Measurements from ENCODE around the gene BSN. TPM values are rescaled to one million over a fixed set of nuclear protein-coding genes. Genes with fewer than 3 reads are reported as not detected.

BSN gene
- total RNA-seq, 4 donors from 2014 or later: 0.04 to 0.59 (median 0.15) TPM

DNA sequence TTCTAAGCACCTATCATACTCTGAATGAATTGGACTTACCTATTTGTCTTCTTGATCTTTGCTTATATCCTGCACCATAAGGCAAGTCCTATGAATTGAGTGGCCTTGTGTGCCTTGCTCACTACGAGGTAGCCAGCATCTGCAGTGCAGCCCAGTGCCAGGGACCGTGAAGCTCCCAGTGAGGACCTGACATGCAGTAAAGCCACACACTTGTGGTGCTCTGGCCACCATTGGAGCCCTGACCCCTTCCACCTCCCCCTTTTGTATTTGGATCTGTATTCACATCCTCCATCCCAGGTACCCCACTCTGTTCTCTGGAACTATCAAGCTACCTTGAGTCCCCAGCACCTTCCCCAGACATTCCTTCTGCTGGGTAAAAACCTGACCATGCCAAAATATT lies 52.1 kb downstream of the BSN start:
- no peaks in the 10 kb centered on the region for H3K36me3 ChIP-seq
- no peak for DNase-seq (ENCODE audit: low spot score in 2 of 2)
- H3K9me3 ChIP-seq: no peaks in the 10 kb centered on the region
- WGBS: 67% methylated on average over 2 of the region's 2 CpGs
- H3K27me3 ChIP-seq: no peaks in the 10 kb centered on the region
- H3K4me1 ChIP-seq: peaks cover 13% of the 10 kb centered on the region
- no peak overlapping the region for H3K27ac ChIP-seq
- TF ChIP-seq CTCF (IDR thresholded peaks at IDR 0.05): no peak
- no peak for TF ChIP-seq EP300 (IDR thresholded peaks at IDR 0.05)
- no peak for TF ChIP-seq POLR2AphosphoS5 (IDR thresholded peaks at IDR 0.05)
- no peak overlapping the region for H3K4me3 ChIP-seq

GRCh38 chr3:49607105-49607591 lies 52.9 kb downstream of the BSN start:
- no peak overlapping the region for H3K27ac ChIP-seq

DNA sequence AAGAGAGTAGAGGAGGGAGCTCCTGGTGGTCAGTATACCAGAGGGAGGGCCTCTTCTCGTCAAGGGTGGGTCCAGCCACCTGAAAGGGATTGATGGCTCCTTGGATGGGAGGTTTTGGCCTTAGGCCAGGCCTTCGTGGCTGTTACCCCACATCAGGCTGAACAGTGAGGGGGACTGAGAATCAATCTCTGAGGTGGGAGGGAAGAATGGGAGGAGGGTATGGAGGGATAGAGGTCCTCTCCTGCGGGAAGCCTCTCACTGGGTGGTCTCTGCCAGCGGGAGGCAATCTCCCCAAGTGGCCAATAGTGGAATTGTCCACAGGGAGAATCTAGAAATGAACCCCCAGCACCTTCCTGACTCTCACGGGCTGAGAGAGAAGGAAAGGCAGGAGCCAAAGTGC lies 53.5 kb downstream of the BSN start:
- H3K27me3 ChIP-seq: no peaks in the 10 kb centered on the region
- H3K36me3 ChIP-seq: no peaks in the 10 kb centered on the region
- 31% methylated on average over 5 of the region's 5 CpGs for WGBS
- peaks cover 13% of the 10 kb centered on the region for H3K4me1 ChIP-seq
- H3K27ac ChIP-seq: no peak overlapping the region
- TF ChIP-seq POLR2AphosphoS5 (IDR thresholded peaks at IDR 0.05) (no peak), CTCF (IDR thresholded peaks at IDR 0.05) (no peak), POLR2A (IDR thresholded peaks at IDR 0.05) (no peak), EP300 (IDR thresholded peaks at IDR 0.05) (no peak)
- no peak overlapping the region for H3K4me3 ChIP-seq
- H3K9me3 ChIP-seq: no peaks in the 10 kb centered on the region
- DNase-seq (ENCODE audit: low spot score in 2 of 2): peak in 1 of 2 donors; percentile 5

More at GRCh38 chr3:49607105-49607591, 52.9 kb downstream of the BSN start:
- no peak for DNase-seq (ENCODE audit: low spot score in 2 of 2)
- no peaks in the 10 kb centered on the region for H3K36me3 ChIP-seq
- H3K4me3 ChIP-seq: no peak overlapping the region
- H3K4me1 ChIP-seq: peaks cover 13% of the 10 kb centered on the region
- H3K9me3 ChIP-seq: no peaks in the 10 kb centered on the region
- TF ChIP-seq EP300 (IDR thresholded peaks at IDR 0.05): no peak
- no peak for TF ChIP-seq POLR2AphosphoS5 (IDR thresholded peaks at IDR 0.05)
- no peak for TF ChIP-seq CTCF (IDR thresholded peaks at IDR 0.05)
- no peak for TF ChIP-seq POLR2A (IDR thresholded peaks at IDR 0.05)
- no peaks in the 10 kb centered on the region for H3K27me3 ChIP-seq
- 22% methylated on average over 3 of the region's 3 CpGs for WGBS

DNA sequence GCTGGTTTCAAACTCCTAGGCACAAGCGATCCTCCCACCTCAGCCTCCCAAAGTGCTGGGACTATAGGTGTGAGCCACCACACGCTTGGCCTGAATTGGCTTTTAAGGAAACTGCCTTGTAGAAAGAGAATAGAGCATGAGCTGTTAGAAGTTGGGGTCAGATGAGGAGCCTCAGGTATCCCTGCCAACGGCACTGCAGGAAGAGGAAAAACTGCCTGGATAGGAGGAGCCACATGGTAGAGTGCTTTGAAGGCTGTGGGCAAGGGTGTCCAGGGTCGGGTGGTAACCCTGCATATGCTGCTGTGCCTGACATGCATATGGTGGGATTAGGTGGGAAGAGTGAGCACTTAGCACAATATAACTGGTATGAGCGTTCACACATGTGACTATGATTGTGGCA lies 55.0 kb downstream of the BSN start:
- H3K27me3 ChIP-seq: no peaks in the 10 kb centered on the region
- TF ChIP-seq POLR2A (IDR thresholded peaks at IDR 0.05): no peak
- TF ChIP-seq POLR2AphosphoS5 (IDR thresholded peaks at IDR 0.05): no peak
- no peak for TF ChIP-seq CTCF (IDR thresholded peaks at IDR 0.05)
- no peak for TF ChIP-seq EP300 (IDR thresholded peaks at IDR 0.05)
- DNase-seq (ENCODE audit: low spot score in 2 of 2): no peak
- H3K9me3 ChIP-seq: no peaks in the 10 kb centered on the region
- H3K36me3 ChIP-seq: no peaks in the 10 kb centered on the region
- H3K4me1 ChIP-seq: peaks cover 13% of the 10 kb centered on the region
- H3K27ac ChIP-seq: no peak overlapping the region
- WGBS: 77% methylated on average over 5 of the region's 5 CpGs
- H3K4me3 ChIP-seq: no peak overlapping the region

GRCh38 chr3:49609815-49610214 lies 55.5 kb downstream of the BSN start:
- no peaks in the 10 kb centered on the region for H3K27me3 ChIP-seq
- no peak overlapping the region for H3K27ac ChIP-seq
- no peaks in the 10 kb centered on the region for H3K36me3 ChIP-seq
- peaks cover 13% of the 10 kb centered on the region for H3K4me1 ChIP-seq
- no peak overlapping the region for H3K4me3 ChIP-seq
- no peaks in the 10 kb centered on the region for H3K9me3 ChIP-seq
- WGBS: 67% methylated on average over 6 of the region's 6 CpGs
- DNase-seq (ENCODE audit: low spot score in 2 of 2): peak in 1 of 2 donors; percentile 38
- TF ChIP-seq EP300 (IDR thresholded peaks at IDR 0.05): no peak
- no peak for TF ChIP-seq POLR2A (IDR thresholded peaks at IDR 0.05)
- no peak for TF ChIP-seq CTCF (IDR thresholded peaks at IDR 0.05)
- no peak for TF ChIP-seq POLR2AphosphoS5 (IDR thresholded peaks at IDR 0.05)

All from suprapubic skin (tissue), 4 donors.